T-helper 2 cell treated with Interferon-gamma antibody and Interleukin-4, amounts not matched to agents 5 μg/mL and 100 μg/mL, for 36 hours (primary cell): ENCODE results near the gene MED15.
"Not testable (repeated sequence)": the region's sequence is repeated elsewhere in the genome, so short reads cannot be mapped to it uniquely, and the experiment has no call there.

ENCODE experiments used
- DNase-seq: peaks from one replicate; pipeline ENCODE4 v3.0.0; 2021; ENCODE audit warnings: low spot score
- H3K27ac Mint-ChIP-seq: one replicate; pipeline ENCODE4 v1.8.0; 2021; ENCODE audit warnings: mild to moderate bottlenecking, mixed read lengths
- H3K27me3 Mint-ChIP-seq: one replicate; pipeline ENCODE4 v1.8.0; 2021; ENCODE audit warnings: low read depth, mixed read lengths
- H3K36me3 Mint-ChIP-seq: one replicate; pipeline ENCODE4 v1.8.0; 2021; ENCODE audit warnings: low read depth, mixed read lengths
- H3K4me1 Mint-ChIP-seq: one replicate; pipeline ENCODE4 v1.8.0; 2021; ENCODE audit warnings: low read depth, mixed read lengths
- H3K4me3 Mint-ChIP-seq: one replicate; pipeline ENCODE4 v1.8.0; 2022; ENCODE audit warnings: mild to moderate bottlenecking, moderate library complexity, mixed read lengths
- H3K9me3 Mint-ChIP-seq: one replicate; pipeline ENCODE4 v1.8.0; 2021; ENCODE audit warnings: mixed read lengths

The MED15 gene

GRCh38 chr22:20585639-20586402 is 78.4 kb downstream of the MED15 start:
- peaks cover 21% of the 10 kb centered on the region for H3K36me3 Mint-ChIP-seq
- no peaks in the 10 kb centered on the region for H3K4me1 Mint-ChIP-seq
- H3K27me3 Mint-ChIP-seq, result no peaks in the 10 kb centered on the region
- no peak overlapping the region for H3K27ac Mint-ChIP-seq
- H3K9me3 Mint-ChIP-seq, result no peaks in the 10 kb centered on the region
- H3K4me3 Mint-ChIP-seq, result no peak overlapping the region
- no peak for DNase-seq

- no peaks in the 10 kb centered on the region for H3K27me3 Mint-ChIP-seq
- no peak overlapping the region for H3K4me3 Mint-ChIP-seq
- no peaks in the 10 kb centered on the region for H3K4me1 Mint-ChIP-seq
- H3K9me3 Mint-ChIP-seq, result no peaks in the 10 kb centered on the region
- H3K27ac Mint-ChIP-seq, result no peak overlapping the region
- H3K36me3 Mint-ChIP-seq, result peaks cover 21% of the 10 kb centered on the region
- no peak for DNase-seq
Measured at GRCh38 chr22:20586403-20586745, 79.0 kb downstream of the MED15 start.

GRCh38 chr22:20587206-20587958 is 80.0 kb downstream of the MED15 start:
- H3K36me3 Mint-ChIP-seq, result peaks cover 21% of the 10 kb centered on the region
- no peaks in the 10 kb centered on the region for H3K27me3 Mint-ChIP-seq
- no peaks in the 10 kb centered on the region for H3K9me3 Mint-ChIP-seq
- H3K27ac Mint-ChIP-seq, result no peak overlapping the region
- no peaks in the 10 kb centered on the region for H3K4me1 Mint-ChIP-seq
- H3K4me3 Mint-ChIP-seq, result no peak overlapping the region
- DNase-seq, result no peak

DNA sequence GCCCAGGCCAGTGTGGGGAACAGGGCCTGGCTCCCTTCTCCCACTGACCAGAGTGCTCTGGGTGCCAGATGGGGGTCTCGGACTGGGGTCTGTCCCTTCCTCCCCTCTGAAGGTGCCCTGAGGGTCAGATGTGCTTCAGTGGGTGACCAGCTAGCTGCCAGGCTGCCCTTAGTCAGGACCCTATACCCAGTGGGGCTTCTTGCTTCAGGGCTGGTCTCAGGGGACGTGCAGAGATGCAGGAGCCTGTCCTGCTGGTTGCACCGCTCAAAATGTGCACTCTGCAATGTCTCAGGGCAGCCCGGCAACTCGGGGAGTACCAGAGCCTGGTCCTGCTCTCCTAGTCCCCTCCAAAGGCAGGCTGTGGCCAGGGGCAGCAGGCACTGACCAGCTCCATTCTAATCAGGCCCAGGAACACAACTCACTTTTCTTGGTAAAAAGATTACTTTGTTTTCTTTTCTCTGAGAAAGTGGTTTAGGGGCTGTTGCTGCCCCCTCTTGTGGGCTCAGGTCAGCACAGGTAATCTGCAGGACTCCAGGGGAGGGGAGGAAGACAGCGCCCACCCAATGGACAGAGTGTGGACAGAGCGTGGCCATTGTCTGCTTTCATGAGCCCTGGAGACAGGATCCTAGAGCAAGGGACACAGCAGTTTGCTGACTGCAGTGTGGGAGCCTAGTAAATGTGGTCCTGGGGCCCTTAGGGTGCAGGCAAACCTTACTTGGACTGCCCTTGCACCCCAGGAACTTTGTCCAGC is 80.9 kb downstream of the MED15 start:
- Mint-ChIP-seq H3K36me3 (peaks cover 21% of the 10 kb centered on the region), H3K27me3 (no peaks in the 10 kb centered on the region), H3K9me3 (no peaks in the 10 kb centered on the region), H3K27ac (no peak overlapping the region), H3K4me1 (no peaks in the 10 kb centered on the region), H3K4me3 (no peak overlapping the region)
- DNase-seq, result no peak

DNA sequence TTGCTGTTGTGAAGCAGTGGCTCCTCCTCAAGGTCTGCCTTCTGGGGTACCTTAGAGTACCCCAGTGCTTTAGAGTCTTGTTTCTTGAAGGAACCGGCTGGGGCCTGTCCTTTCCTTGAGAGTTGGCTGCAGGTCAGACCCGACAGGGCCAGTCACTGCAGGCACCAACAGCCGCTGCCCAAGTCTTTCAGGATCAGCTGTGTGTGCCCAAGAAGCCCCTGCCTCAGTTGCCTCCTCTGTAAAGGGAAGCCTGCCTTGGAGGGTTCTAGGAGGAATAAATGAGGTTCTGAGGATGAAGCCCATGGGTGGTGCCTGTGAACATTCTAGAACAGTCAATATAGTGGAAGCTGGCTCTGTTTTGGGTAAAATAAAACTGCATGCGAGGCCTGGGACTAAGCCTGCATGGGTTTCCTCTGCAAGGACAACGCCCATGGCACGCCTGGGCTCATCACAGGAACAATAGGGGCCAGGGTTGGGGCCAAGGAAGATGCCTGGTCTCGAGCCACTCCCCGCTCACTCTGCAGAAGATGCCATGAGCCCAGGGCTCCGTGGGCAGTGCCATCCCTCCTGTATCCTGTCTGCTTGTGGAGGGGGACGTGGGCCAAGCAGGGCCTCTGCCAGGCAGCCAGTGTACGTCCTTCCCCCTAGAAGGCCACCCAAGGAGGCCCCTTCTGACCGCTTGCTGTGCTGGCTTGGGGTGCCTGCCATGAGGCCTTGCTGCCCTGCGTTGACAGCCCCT is 81.6 kb downstream of the MED15 start:
- Mint-ChIP-seq H3K4me3 (no peak overlapping the region), H3K4me1 (no peaks in the 10 kb centered on the region), H3K27ac (no peak overlapping the region), H3K36me3 (peaks cover 16% of the 10 kb centered on the region), H3K9me3 (no peaks in the 10 kb centered on the region), H3K27me3 (peaks cover 5% of the 10 kb centered on the region)
- no peak for DNase-seq

GRCh38 chr22:20589614-20590476 is 82.4 kb downstream of the MED15 start:
- Mint-ChIP-seq H3K4me1 (no peaks in the 10 kb centered on the region), H3K9me3 (no peaks in the 10 kb centered on the region), H3K4me3 (no peak overlapping the region), H3K27ac (no peak overlapping the region), H3K27me3 (peaks cover 6% of the 10 kb centered on the region), H3K36me3 (peaks cover 10% of the 10 kb centered on the region)
- DNase-seq, result no peak

- Mint-ChIP-seq H3K27ac (no peak overlapping the region), H3K27me3 (peaks cover 6% of the 10 kb centered on the region), H3K4me3 (no peak overlapping the region), H3K36me3 (peaks cover 6% of the 10 kb centered on the region), H3K9me3 (no peaks in the 10 kb centered on the region), H3K4me1 (no peaks in the 10 kb centered on the region)
- no peak for DNase-seq
Measured at GRCh38 chr22:20590477-20591294, 83.3 kb downstream of the MED15 start.

GRCh38 chr22:20591295-20591645 is 83.9 kb downstream of the MED15 start:
- H3K27ac Mint-ChIP-seq, result no peak overlapping the region
- no peaks in the 10 kb centered on the region for H3K9me3 Mint-ChIP-seq
- H3K36me3 Mint-ChIP-seq, result peaks cover 6% of the 10 kb centered on the region
- no peak for DNase-seq
- H3K4me1 Mint-ChIP-seq, result no peaks in the 10 kb centered on the region
- no peak overlapping the region for H3K4me3 Mint-ChIP-seq
- H3K27me3 Mint-ChIP-seq, result peaks cover 6% of the 10 kb centered on the region

DNA sequence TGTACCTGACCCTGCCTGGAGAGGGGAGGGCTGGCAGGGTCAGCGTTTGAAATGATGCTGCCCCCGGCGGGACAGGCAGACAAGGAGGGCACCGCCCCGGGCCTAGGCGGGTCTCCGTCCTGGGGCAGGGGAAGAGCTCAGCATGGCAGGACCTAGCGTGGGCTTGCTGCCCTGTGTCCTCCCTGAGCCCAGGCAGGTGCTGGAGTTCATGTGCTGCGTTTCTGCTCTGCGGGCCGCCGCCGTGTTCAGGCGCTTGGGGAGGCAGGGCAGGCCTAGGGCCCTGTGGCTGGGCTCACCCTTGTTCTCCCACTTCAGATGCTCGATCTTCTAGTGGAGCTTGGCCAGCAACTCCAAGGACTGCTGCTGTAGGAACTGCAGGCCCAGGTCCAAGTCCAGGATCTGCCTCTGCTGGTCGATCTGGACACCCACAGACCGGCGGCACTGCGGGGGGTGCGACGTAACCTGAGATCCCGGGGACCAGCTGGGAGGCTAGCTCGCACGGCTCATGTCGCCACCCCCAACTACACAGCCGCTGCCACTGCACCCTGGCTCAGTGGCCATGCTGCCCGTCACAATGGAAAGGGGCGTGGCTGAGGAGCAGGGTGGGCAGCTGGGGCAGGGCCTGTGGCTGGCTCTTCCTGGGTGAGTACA is 84.4 kb downstream of the MED15 start:
- peaks cover 6% of the 10 kb centered on the region for H3K27me3 Mint-ChIP-seq
- DNase-seq, result no peak
- no peak overlapping the region for H3K4me3 Mint-ChIP-seq
- H3K9me3 Mint-ChIP-seq, result no peaks in the 10 kb centered on the region
- H3K27ac Mint-ChIP-seq, result no peak overlapping the region
- no peaks in the 10 kb centered on the region for H3K4me1 Mint-ChIP-seq
- peaks cover 1% of the 10 kb centered on the region for H3K36me3 Mint-ChIP-seq

DNA sequence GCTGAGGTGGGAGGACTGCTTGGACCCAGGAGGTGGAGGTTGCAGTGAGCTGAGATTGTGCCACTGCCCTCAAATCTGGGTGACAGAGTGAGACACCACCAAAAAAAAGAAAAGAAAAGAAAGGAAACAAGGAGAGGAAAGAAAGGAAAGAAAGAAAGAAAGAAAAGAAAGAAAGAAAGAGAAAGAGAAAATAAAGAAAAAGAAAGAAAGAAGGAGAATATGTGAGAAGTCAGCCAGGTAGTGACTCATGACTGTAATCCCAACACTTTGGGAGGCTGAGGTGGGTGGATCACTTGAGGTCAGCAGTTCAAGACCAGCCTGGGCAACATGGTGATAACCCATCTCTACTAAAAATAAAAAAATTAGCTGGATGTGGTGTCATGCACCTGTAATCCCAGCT is 86.6 kb downstream of the MED15 start:
- not testable (repeated sequence) for H3K36me3 Mint-ChIP-seq, H3K27ac Mint-ChIP-seq, H3K9me3 Mint-ChIP-seq, DNase-seq, H3K4me1 Mint-ChIP-seq, H3K4me3 Mint-ChIP-seq, H3K27me3 Mint-ChIP-seq

DNA sequence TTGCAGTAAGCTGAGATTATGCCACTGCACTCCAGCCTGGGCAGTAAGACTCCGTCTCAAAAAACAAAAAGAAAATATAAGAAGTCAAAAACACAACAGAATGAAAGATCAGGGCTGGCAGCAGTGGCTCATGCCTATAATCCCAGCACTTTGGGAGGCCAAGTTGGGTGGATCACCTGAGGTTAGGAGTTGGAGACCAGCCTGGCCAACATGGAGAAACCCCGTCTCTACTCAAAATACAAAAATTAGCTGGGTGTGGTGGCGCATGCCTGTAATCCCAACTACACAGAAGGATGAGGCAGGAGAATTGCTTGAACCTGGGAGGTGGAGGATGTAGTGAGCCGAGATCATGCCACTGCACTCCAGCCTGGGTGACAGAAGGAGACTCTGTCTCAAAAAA is 87.1 kb downstream of the MED15 start:
- H3K27me3 Mint-ChIP-seq, H3K36me3 Mint-ChIP-seq, H3K27ac Mint-ChIP-seq, H3K4me1 Mint-ChIP-seq, H3K4me3 Mint-ChIP-seq, H3K9me3 Mint-ChIP-seq, DNase-seq: not testable (repeated sequence)

DNA sequence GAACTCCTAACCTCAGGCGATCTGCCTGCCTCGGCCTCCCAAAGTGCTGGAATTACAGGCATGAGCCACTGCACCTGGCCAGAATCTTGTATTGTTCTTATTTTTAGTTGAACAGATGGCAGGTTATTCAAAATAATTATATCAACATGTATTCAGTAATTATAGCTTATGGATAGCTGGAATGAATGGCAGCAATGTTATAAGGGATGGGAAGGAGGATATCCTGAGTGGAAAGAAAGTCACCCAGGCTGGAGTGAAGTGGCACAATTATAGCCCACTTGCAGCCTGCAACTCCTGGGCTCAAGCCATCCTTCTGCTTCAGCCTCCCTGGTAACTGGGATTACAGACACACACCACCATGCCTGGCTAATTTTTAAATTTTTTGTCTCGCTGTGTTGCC is 88.1 kb downstream of the MED15 start:
- H3K4me1 Mint-ChIP-seq, result no peaks in the 10 kb centered on the region
- peaks cover 6% of the 10 kb centered on the region for H3K27me3 Mint-ChIP-seq
- no peak overlapping the region for H3K4me3 Mint-ChIP-seq
- H3K27ac Mint-ChIP-seq, result no peak overlapping the region
- no peaks in the 10 kb centered on the region for H3K36me3 Mint-ChIP-seq
- DNase-seq, result no peak
- no peaks in the 10 kb centered on the region for H3K9me3 Mint-ChIP-seq
